A673 (cell line): ENCODE measurements around the gene PLEK.

Experiments used
- EZH2 ChIP-seq: fragments of 200-600 bp; sonication (generic); IDR thresholded peaks from 2 replicates; pipeline ENCODE4 v1.6.1; 2017; ENCODE audit warnings: borderline replicate concordance, low read depth, mild to moderate bottlenecking, mixed read lengths, antibody characterized with exemption, low read length; ENCODE audit not compliant: poor library complexity, severe bottlenecking
- TF ChIP-seq, protein P1 (sequence below): fragments of 300-800, 200-600 bp; sonication (generic); conservative IDR thresholded peaks from 2 replicates; pipeline ENCODE4 v1.5.1; 2017; ENCODE audit warnings: low read depth, mild to moderate bottlenecking, antibody characterized with exemption, low read length, moderate library complexity, mixed read lengths

DNA sequence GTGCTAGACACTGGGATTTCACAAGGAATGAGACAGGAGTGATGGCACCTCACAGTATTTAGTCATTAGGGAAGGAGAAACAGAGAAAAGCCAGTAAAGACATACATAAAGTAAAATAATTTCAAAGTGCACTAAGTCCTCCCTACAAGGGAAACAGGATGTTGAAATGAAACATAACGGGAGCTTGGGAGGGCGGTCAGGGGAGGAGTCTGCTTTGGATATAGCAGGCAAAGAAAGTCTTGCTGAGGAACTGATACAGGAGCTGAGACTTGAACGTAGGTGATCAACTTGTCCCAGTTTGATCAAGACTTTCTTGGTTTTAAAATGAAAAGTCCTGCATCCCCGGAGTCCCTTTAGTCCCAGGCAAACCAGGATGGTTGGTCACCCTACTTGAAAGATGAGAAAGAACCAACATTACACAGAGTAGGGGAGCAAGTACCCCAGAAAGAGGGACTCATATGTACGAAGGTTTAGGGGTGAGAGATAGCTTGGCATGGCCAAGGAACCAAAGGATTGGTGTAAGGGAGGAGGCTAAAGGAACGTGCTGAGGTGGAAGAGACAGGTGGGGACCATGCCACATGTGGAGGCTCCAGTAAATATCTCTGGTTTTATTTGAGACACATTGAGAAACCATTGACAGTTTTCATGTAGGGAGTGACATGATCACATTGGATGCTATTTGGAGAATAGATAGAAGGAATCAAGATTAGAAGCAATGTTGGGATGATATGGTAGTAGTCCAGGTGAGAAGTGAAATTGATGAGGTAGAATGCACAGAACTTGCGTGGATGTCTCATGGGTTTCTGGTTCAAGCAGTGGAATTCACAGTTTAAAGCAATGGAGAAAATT, 73.6 kb downstream of the PLEK start:
- TF ChIP-seq, protein P1, sequence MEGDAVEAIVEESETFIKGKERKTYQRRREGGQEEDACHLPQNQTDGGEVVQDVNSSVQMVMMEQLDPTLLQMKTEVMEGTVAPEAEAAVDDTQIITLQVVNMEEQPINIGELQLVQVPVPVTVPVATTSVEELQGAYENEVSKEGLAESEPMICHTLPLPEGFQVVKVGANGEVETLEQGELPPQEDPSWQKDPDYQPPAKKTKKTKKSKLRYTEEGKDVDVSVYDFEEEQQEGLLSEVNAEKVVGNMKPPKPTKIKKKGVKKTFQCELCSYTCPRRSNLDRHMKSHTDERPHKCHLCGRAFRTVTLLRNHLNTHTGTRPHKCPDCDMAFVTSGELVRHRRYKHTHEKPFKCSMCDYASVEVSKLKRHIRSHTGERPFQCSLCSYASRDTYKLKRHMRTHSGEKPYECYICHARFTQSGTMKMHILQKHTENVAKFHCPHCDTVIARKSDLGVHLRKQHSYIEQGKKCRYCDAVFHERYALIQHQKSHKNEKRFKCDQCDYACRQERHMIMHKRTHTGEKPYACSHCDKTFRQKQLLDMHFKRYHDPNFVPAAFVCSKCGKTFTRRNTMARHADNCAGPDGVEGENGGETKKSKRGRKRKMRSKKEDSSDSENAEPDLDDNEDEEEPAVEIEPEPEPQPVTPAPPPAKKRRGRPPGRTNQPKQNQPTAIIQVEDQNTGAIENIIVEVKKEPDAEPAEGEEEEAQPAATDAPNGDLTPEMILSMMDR = no peak
- TF ChIP-seq EZH2 = no peak
